ENCODE data around the gene MRPL3.

The MRPL3 gene

GRCh38 chr3:131502530-131503319 lies at the start of gene MRPL3:
Gene MRPL3, minus strand, starts transcription at chr3:131502971. Its CDS starts 150 bp downstream, at chr3:131502821.
- DNase-seq (ENCODE audit: low read depth, low spot score) = peak; percentile 68

- DNase-seq (ENCODE audit: low read depth, low spot score) = no peak
These were observed 49.0 kb upstream of the MRPL3 start for GRCh38 chr3:131551761-131552160.

GRCh38 chr3:131550562-131551465 lies 48.0 kb upstream of the MRPL3 start:
- no peak for DNase-seq (ENCODE audit: low read depth, low spot score)

GRCh38 chr3:131549340-131549739 lies 46.6 kb upstream of the MRPL3 start:
- no peak for DNase-seq (ENCODE audit: low read depth, low spot score)

GRCh38 chr3:131547585-131547984 lies 44.8 kb upstream of the MRPL3 start:
- no peak for DNase-seq (ENCODE audit: low read depth, low spot score)

- DNase-seq (ENCODE audit: low read depth, low spot score) = no peak
These were observed 43.7 kb upstream of the MRPL3 start for GRCh38 chr3:131546441-131546840.

GRCh38 chr3:131544557-131544956 lies 41.8 kb upstream of the MRPL3 start:
- no peak for DNase-seq (ENCODE audit: low read depth, low spot score)

- no peak for DNase-seq (ENCODE audit: low read depth, low spot score)
These were observed 40.9 kb upstream of the MRPL3 start for GRCh38 chr3:131543714-131544113.

- no peak for DNase-seq (ENCODE audit: low read depth, low spot score)
These were observed 38.5 kb upstream of the MRPL3 start for GRCh38 chr3:131541288-131541687.

GRCh38 chr3:131540821-131541220 lies 38.0 kb upstream of the MRPL3 start:
- no peak for DNase-seq (ENCODE audit: low read depth, low spot score)

- DNase-seq (ENCODE audit: low read depth, low spot score) = no peak
These were observed 37.4 kb upstream of the MRPL3 start for GRCh38 chr3:131540143-131540542.

- DNase-seq (ENCODE audit: low read depth, low spot score) = no peak
These were observed 36.2 kb upstream of the MRPL3 start for GRCh38 chr3:131538968-131539367.

GRCh38 chr3:131537531-131537930 lies 34.8 kb upstream of the MRPL3 start:
- DNase-seq (ENCODE audit: low read depth, low spot score) = no peak

GRCh38 chr3:131535596-131535995 lies 32.8 kb upstream of the MRPL3 start:
- DNase-seq (ENCODE audit: low read depth, low spot score) = no peak

GRCh38 chr3:131535131-131535530 lies 32.4 kb upstream of the MRPL3 start:
- DNase-seq (ENCODE audit: low read depth, low spot score) = no peak

GRCh38 chr3:131532645-131533044 lies 29.9 kb upstream of the MRPL3 start:
- no peak for DNase-seq (ENCODE audit: low read depth, low spot score)

GRCh38 chr3:131530843-131531242 lies 28.1 kb upstream of the MRPL3 start:
- no peak for DNase-seq (ENCODE audit: low read depth, low spot score)

GRCh38 chr3:131530388-131530787 lies 27.6 kb upstream of the MRPL3 start:
- DNase-seq (ENCODE audit: low read depth, low spot score) = no peak

GRCh38 chr3:131526801-131527347 lies 24.1 kb upstream of the MRPL3 start:
- DNase-seq (ENCODE audit: low read depth, low spot score) = no peak

GRCh38 chr3:131518680-131519079 lies 15.9 kb upstream of the MRPL3 start:
- DNase-seq (ENCODE audit: low read depth, low spot score) = no peak

- DNase-seq (ENCODE audit: low read depth, low spot score) = no peak
These were observed 2.6 kb upstream of the MRPL3 start for GRCh38 chr3:131505421-131505820.

GRCh38 chr3:131503320-131503635 lies 507 bp upstream of the MRPL3 start:
- DNase-seq (ENCODE audit: low read depth, low spot score) = no peak

GRCh38 chr3:131501949-131502348 lies 822 bp downstream of the MRPL3 start:
- no peak for DNase-seq (ENCODE audit: low read depth, low spot score)
